HCT116 (cell line): Measurements from ENCODE around the gene EYA3. TPM values are rescaled to one million over a fixed set of nuclear protein-coding genes. Genes with fewer than 3 reads are reported as not detected.

Experiments used
- ATAC-seq: fragments of 200-7000 bp; cut with Tn5 transposase; 2 replicates; pipeline ENCODE4 v1.9.1; 2020; ENCODE audit warnings: mild to moderate bottlenecking, moderate library complexity
- BruUV-seq: library from RNA; stranded (reverse); fragments of 400-500 nt; replicated peaks from 2 replicates; lab custom pipeline; 2021; lab: Mats Ljungman, UMichigan
- CTCF ChIA-PET: fragments of 300-600 bp; sonication (Branson Sonifier 250); formaldehyde crosslinking; loops from one replicate; lab custom pipeline; 2021; ENCODE audit warnings: antibody characterized with exemption; lab: Charles Lee
- POLR2A ChIA-PET: fragments of 300-600, 350-600 bp; sonication (Branson Sonifier 250); formaldehyde crosslinking; loops from one replicate; lab custom pipeline; 2021; ENCODE audit warnings: antibody characterized with exemption; lab: Charles Lee
- RAD21 ChIA-PET, 2 experiments: fragments of 300-600 bp; sonication (Branson Sonifier 250); formaldehyde crosslinking; loops; one replicate each; lab custom pipeline; 2023; ENCODE audit warnings: low total read pairs in 2 of 2; ENCODE audit not compliant: uncharacterized antibody in 2 of 2, unreplicated experiment in 2 of 2, low non-redundant PET in 1 of 2; lab: Charles Lee
- DNase-seq: peaks from one replicate; pipeline ENCODE4 v3.0.0-alpha.2; 2010; ENCODE audit warnings: low read depth, low spot score
- H2AFZ ChIP-seq: fragments of 200-600 bp; shearing (Covaris generic), sonication (generic); 2 replicates; pipeline ENCODE4 v1.6.1; 2017; ENCODE audit warnings: low read depth, mixed run types, mixed read lengths, antibody characterized with exemption, low read length; ENCODE audit not compliant: poor library complexity, severe bottlenecking
- H3K27ac ChIP-seq: 2 replicates; pipeline ENCODE4 v1.5.1; 2012; ENCODE audit warnings: low read depth, low read length
- H3K27me3 ChIP-seq: fragments of 200-600 bp; sonication (generic); 2 replicates; pipeline ENCODE4 v1.6.1; 2016; ENCODE audit warnings: mixed run types, low read length, mixed read lengths; ENCODE audit not compliant: insufficient read depth
- H3K36me3 ChIP-seq, 2 experiments: fragments of 200-500 bp in 1 of 2; fragments of 200-600 bp in 1 of 2; sonication (Bioruptor generic) in 1 of 2; sonication (generic) in 1 of 2; 2 replicates each; pipeline versions ENCODE4 v1.5.1 to v1.6.1; 2014 to 2016; ENCODE audit warnings: low read length in 2 of 2, inconsistent platforms in 1 of 2, mixed read lengths in 1 of 2, mixed run types in 1 of 2; ENCODE audit not compliant: insufficient read depth in 2 of 2, control insufficient read depth in 1 of 2
- H3K4me1 ChIP-seq, 2 experiments: fragments of 200-600 bp in 1 of 2; sonication (generic) in 1 of 2; 2 replicates each; pipeline versions ENCODE4 v1.5.1 to v1.6.1; 2012 to 2017; ENCODE audit warnings: low read length in 2 of 2, inconsistent platforms in 1 of 2, mild to moderate bottlenecking in 1 of 2, mixed read lengths in 1 of 2, mixed run types in 1 of 2, moderate library complexity in 1 of 2; ENCODE audit not compliant: insufficient read depth in 2 of 2, control insufficient read depth in 1 of 2
- H3K4me2 ChIP-seq: fragments of 200-600 bp; sonication (generic); 2 replicates; pipeline ENCODE4 v1.6.1; 2017; ENCODE audit warnings: mixed run types, low read length, mixed read lengths
- H3K4me3 ChIP-seq, 2 experiments: fragments of 200-600 bp in 1 of 2; sonication (generic) in 1 of 2; replicated peaks in 1 of 2; 2 replicates each; pipeline ENCODE4 v1.5.1; 2011 to 2016; ENCODE audit warnings: low read length in 2 of 2, control low read depth in 1 of 2, low read depth in 1 of 2, mild to moderate bottlenecking in 1 of 2, mixed read lengths in 1 of 2, mixed run types in 1 of 2
- H3K79me2 ChIP-seq: fragments of 200-600 bp; sonication (generic); 2 replicates; pipeline ENCODE4 v1.6.1; 2017; ENCODE audit warnings: mild to moderate bottlenecking, mixed run types, low read length, moderate library complexity, mixed read lengths; ENCODE audit not compliant: insufficient read depth
- H3K9ac ChIP-seq: fragments of 200-600 bp; sonication (generic); 2 replicates; pipeline ENCODE4 v1.6.1; 2016; ENCODE audit warnings: low read length, mixed read lengths
- H3K9me2 ChIP-seq: fragments of 200-600 bp; sonication (generic), shearing (Covaris generic); 2 replicates; pipeline ENCODE4 v1.6.1; 2017; ENCODE audit warnings: mixed run types, mild to moderate bottlenecking, moderate library complexity; ENCODE audit not compliant: insufficient read depth
- H3K9me3 ChIP-seq, 2 experiments: fragments of 200-500 bp in 1 of 2; fragments of 200-600 bp in 1 of 2; sonication (Bioruptor generic) in 1 of 2; sonication (generic) in 1 of 2; 2 replicates each; pipeline ENCODE4 v1.6.1; 2014 to 2017; ENCODE audit warnings: low read length in 2 of 2, mixed read lengths in 2 of 2, inconsistent platforms in 1 of 2, low read depth in 1 of 2, mild to moderate bottlenecking in 1 of 2, mixed run types in 1 of 2, moderate library complexity in 1 of 2; ENCODE audit not compliant: control insufficient read depth in 1 of 2, insufficient read depth in 1 of 2
- H4K20me1 ChIP-seq: fragments of 200-600 bp; sonication (generic), shearing (Covaris generic); 2 replicates; pipeline ENCODE4 v1.6.1; 2017; ENCODE audit warnings: mixed run types, mild to moderate bottlenecking, moderate library complexity; ENCODE audit not compliant: insufficient read depth
- ATF3 ChIP-seq: IDR thresholded peaks from 2 replicates; pipeline ENCODE4 v1.6.1; 2012
- CEBPB ChIP-seq: IDR thresholded peaks from 2 replicates; pipeline ENCODE4 v1.6.1; 2012; ENCODE audit warnings: low read depth
- CTCF ChIP-seq, 3 experiments: fragments of 200-600 bp in 1 of 3; sonication (generic) in 1 of 3; IDR thresholded peaks in 2 of 3; conservative IDR thresholded peaks in 1 of 3; 2 replicates each; pipeline ENCODE4 v1.5.1; 2012 to 2017; ENCODE audit warnings: low read depth in 2 of 3, low read length in 2 of 3, antibody characterized with exemption in 1 of 3, borderline replicate concordance in 1 of 3, control low read depth in 1 of 3, mild to moderate bottlenecking in 1 of 3, mixed read lengths in 1 of 3, mixed run types in 1 of 3, moderate library complexity in 1 of 3; ENCODE audit not compliant: insufficient read depth in 1 of 3
- EGR1 ChIP-seq: IDR thresholded peaks from 2 replicates; pipeline ENCODE4 v1.6.1; 2012; ENCODE audit warnings: low read depth
- EZH2phosphoT487 ChIP-seq: fragments of 200-600 bp; IDR thresholded peaks from 2 replicates; pipeline ENCODE4 v1.6.1; 2018; ENCODE audit warnings: antibody characterized with exemption, borderline replicate concordance
- POLR2AphosphoS5 ChIP-seq: IDR thresholded peaks from 2 replicates; pipeline ENCODE4 v1.6.1; 2011; ENCODE audit warnings: mild to moderate bottlenecking, low read depth, low read length, moderate library complexity
- RAD21 ChIP-seq: IDR thresholded peaks from 2 replicates; pipeline ENCODE4 v1.6.1; 2012; ENCODE audit warnings: low read depth, mild to moderate bottlenecking
- SIN3A ChIP-seq: IDR thresholded peaks from 2 replicates; pipeline ENCODE4 v1.6.1; 2012; ENCODE audit warnings: low read depth
- SP1 ChIP-seq: IDR thresholded peaks from 2 replicates; pipeline ENCODE4 v1.6.1; 2012; ENCODE audit warnings: low read depth
- ZFX ChIP-seq: fragments of 450-650 bp; IDR thresholded peaks from 2 replicates; pipeline ENCODE4 v1.6.1; 2017
- ZNF274 ChIP-seq: fragments of 200-500 bp; sonication (Bioruptor generic); IDR thresholded peaks from 2 replicates; pipeline ENCODE4 v1.6.1; 2014; ENCODE audit warnings: mild to moderate bottlenecking, low read depth, low read length, inconsistent platforms
- intact Hi-C: fragments of 100-400 bp; cut with micrococcal nuclease; formaldehyde crosslinking; loops from 2 replicates; pipeline ENCODE4 v1.10.0; 2022
- total RNA-seq: library from RNA; stranded (reverse); gene quantifications from one replicate; pipeline ENCODE4 v1.2.1, GENCODE V29; 2021; ENCODE audit not compliant: unreplicated experiment

EYA3 gene
- total RNA-seq, 1 experiment from 2014 or later = 25.9 TPM

DNA sequence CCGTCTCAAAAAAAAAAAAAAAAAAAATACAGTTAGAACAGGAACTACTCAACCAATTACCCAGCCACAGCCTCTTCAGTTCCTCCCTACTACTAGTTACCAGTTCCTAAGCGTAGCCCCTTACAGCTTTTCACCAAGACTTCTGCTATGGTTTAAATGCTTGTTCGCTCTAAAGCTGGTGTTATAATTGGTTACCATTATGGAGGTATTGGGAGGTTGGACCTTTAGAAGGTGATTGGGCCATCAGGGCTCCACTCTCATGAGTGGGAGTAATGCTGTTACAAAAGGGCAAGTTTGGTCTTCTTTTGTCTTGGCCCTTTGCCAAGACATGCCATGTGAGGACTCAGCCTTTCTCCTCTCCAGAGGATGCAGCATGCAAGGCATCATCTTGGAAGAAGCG lies 156.7 kb downstream of the EYA3 start:
- DNase-seq = no peak
- RAD21 ChIA-PET = no interaction called here
- Histone ChIP-seq H4K20me1 (no peaks in the 10 kb centered on the region), H3K9me3 (no peaks in the 10 kb centered on the region), H3K27ac (no peak overlapping the region), H3K4me3 (no peak overlapping the region), H3K79me2 (no peaks in the 10 kb centered on the region), H3K9me2 (no peaks in the 10 kb centered on the region), H3K27me3 (no peaks in the 10 kb centered on the region), H3K4me1 (peaks cover 7 to 14% of the 10 kb centered on the region in 2 experiments; a peak in 3 of 4 replicates), H3K9ac (no peak overlapping the region), H3K36me3 (no peaks in the 10 kb centered on the region), H3K4me2 (no peak overlapping the region), H2AFZ (no peak overlapping the region)
- no peak for TF ChIP-seq POLR2AphosphoS5
- no peak for TF ChIP-seq RAD21
- TF ChIP-seq CTCF (IDR thresholded peaks at IDR 0.05 in 2 of 3, conservative IDR thresholded peaks at IDR 0.05 in 1 of 3; ENCODE audit: borderline replicate concordance in 1 of 3, insufficient read depth in 1 of 3, low read depth in 2 of 3, low read length in 2 of 3) = no peak
- TF ChIP-seq SIN3A = no peak
- TF ChIP-seq ZNF274 = no peak
- TF ChIP-seq ATF3 = no peak
- TF ChIP-seq EGR1 = no peak
- TF ChIP-seq SP1 = no peak
- TF ChIP-seq EZH2phosphoT487 = no peak
- no peak for TF ChIP-seq ZFX
- TF ChIP-seq CEBPB = no peak
- intact Hi-C loops = no loop called here
- ATAC-seq = no peak
- BruUV-seq = no TSS peak
- POLR2A ChIA-PET = no interaction called here
- CTCF ChIA-PET = no interaction called here
